Liver (tissue), 3 donors: ENCODE results near the gene NOTO.

Experiments used
- CTCF ChIP-seq: fragments of 150-350 bp; IDR thresholded peaks from 2 replicates; pipeline ENCODE4 v1.5.1; 2017; ENCODE audit warnings: improper control_type of control experiment, low read depth, low read length; ENCODE audit not compliant: missing input control
- MAX ChIP-seq: IDR thresholded peaks from 2 replicates; pipeline ENCODE4 v1.6.1; 2016; ENCODE audit warnings: antibody characterized with exemption
- NR2F2 ChIP-seq: IDR thresholded peaks from 2 replicates; pipeline ENCODE4 v1.6.1; 2016; ENCODE audit warnings: antibody characterized with exemption
- donor health status: healthy.
- donor health status: healthy.

- TF ChIP-seq CTCF: no peak
- no peak for TF ChIP-seq NR2F2
- TF ChIP-seq MAX: no peak
Observed at GRCh38 chr2:73172963-73173362, 29.4 kb upstream of the NOTO start.
